Lower leg skin (tissue), 4 donors: ENCODE data around the gene DRC3. TPM values are rescaled to one million over a fixed set of nuclear protein-coding genes. Genes with fewer than 3 reads are reported as not detected.
"Not testable (repeated sequence)": the region's sequence is repeated elsewhere in the genome, so short reads cannot be mapped to it uniquely, and the experiment has no call there.

Experiments
- DNase-seq, 2 donors: peaks; one replicate each; pipeline ENCODE4 v3.0.0-alpha.2; 2019; ENCODE audit warnings: low spot score in 2 of 2
- H3K4me3 ChIP-seq: fragments of 200-600 bp; sonication (generic); 2 replicates; pipeline ENCODE4 v1.5.1; 2017; ENCODE audit warnings: mild to moderate bottlenecking, low read depth; ENCODE audit not compliant: poor library complexity, severe bottlenecking
- POLR2A ChIP-seq, 2 donors: fragments of 450-650 bp; IDR thresholded peaks; one replicate each; pipeline ENCODE4 v1.6.1; 2016 to 2017; ENCODE audit warnings: antibody characterized with exemption in 2 of 2, mild to moderate bottlenecking in 1 of 2, moderate library complexity in 1 of 2
- WGBS, 2 donors: methylation state at CpG; one replicate each; pipeline ENCODE4 v1.1.5; 2018; 5-methylcytosine and 5-hydroxymethylcytosine counted together
- intact Hi-C: fragments of 100-400 bp; cut with DNase I; formaldehyde crosslinking; loops from one replicate; pipeline ENCODE4 v1.15.0; 2023; ENCODE audit warnings: low total_unique reads
- total RNA-seq, 4 donors: library from RNA; depleted of rRNA; stranded (reverse); fragments of >200 nt; gene quantifications; one replicate each; pipeline ENCODE4 v1.1.0, GENCODE V29; 2016
- TF ChIP-seq, protein P1 (sequence below), 3 donors: fragments of 450-650 bp; IDR thresholded peaks; one replicate each; pipeline ENCODE4 v1.5.1; 2016; ENCODE audit warnings: antibody characterized with exemption in 3 of 3, mild to moderate bottlenecking in 3 of 3, moderate library complexity in 2 of 3

DRC3 gene
- total RNA-seq, 4 donors from 2014 or later: 0.93 to 6.4 (median 4.0) TPM

DNA sequence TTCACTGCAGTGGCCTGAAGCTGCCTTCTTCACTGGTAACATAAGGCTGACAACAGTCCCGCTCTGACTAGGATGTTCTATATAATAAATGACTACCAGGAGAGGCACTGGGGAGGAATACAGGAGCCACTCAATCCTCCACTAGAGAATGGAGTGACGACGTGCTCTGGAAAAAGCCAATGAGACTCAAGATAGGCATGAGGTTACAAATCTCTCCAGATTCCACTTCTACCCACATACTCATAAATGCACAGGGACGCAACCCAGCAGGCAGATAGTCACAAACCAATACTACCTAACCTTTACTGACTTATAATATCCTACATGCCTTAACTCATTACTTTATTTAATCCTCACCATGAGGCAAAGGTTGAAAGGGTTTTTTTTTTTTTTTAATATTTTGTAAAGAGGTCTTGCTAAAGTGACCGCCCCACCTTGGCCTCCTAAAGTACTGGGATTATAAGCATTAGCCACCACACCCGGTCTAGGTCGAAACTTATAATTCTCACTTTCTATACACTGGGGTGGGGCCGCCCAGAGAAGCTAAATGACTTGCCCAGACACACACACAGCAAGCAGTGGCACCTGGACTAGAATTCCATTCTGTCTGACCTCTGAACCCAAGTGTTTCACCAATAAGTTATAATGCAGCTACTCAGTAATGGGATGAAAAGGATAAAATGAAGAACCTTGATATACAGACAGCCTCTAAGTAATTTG lies 34.1 kb upstream of the DRC3 start:
- no peak overlapping the region for H3K4me3 ChIP-seq
- WGBS, 2 donors: 52 to 62% methylated on average over 8 of the region's 8 CpGs
- intact Hi-C loops: no loop called here
- TF ChIP-seq, protein P1, sequence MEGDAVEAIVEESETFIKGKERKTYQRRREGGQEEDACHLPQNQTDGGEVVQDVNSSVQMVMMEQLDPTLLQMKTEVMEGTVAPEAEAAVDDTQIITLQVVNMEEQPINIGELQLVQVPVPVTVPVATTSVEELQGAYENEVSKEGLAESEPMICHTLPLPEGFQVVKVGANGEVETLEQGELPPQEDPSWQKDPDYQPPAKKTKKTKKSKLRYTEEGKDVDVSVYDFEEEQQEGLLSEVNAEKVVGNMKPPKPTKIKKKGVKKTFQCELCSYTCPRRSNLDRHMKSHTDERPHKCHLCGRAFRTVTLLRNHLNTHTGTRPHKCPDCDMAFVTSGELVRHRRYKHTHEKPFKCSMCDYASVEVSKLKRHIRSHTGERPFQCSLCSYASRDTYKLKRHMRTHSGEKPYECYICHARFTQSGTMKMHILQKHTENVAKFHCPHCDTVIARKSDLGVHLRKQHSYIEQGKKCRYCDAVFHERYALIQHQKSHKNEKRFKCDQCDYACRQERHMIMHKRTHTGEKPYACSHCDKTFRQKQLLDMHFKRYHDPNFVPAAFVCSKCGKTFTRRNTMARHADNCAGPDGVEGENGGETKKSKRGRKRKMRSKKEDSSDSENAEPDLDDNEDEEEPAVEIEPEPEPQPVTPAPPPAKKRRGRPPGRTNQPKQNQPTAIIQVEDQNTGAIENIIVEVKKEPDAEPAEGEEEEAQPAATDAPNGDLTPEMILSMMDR (IDR thresholded peaks at IDR 0.05): no peak
- no peak for TF ChIP-seq POLR2A (IDR thresholded peaks at IDR 0.05)
- no peak for DNase-seq

DNA sequence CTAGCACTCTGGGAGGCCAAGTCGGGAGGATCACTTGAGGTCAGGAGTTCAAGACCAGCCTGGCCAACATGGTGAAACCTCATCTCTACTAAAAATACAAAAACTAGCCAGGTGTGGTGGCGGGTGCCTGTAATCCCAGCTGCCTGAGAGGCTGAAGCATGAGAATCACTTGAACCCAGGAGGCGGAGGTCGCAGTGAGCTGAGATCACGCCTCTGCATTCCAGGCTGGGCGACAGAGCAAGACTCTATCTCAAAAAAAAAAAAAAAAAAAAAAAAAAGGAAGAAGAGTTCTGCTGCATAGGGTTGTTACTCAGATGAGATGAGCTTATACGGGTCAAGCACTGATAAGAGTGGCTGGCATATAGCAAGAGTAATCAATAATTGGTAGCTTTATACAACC lies 32.7 kb upstream of the DRC3 start:
- DNase-seq, H3K4me3 ChIP-seq, intact Hi-C loops: not testable (repeated sequence)
- 89 to 90% methylated on average over 7 of the region's 7 CpGs for WGBS, 2 donors

DNA sequence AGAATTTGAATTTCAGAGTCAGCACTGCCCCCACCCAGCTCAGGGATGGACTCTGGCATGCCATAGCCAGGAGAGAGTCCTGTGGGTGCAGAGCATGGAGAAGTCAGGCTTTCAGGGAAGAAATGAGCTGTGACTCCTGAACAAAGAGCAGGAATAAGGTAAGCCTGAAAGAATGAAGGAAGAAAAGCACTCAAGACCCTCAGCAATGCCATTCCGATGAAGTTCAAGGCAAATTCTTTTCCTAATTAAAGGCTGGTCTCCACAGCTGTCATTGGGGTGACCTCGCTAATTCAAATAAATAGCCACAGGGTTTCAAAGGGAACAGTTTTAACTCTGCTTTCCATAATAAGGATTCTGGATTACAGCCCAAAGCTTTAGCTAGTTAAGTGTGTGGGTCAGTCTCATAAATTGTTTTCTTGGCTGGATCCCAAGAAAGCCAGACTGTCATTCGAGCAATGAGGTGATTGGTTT lies 32.2 kb upstream of the DRC3 start:
- TF ChIP-seq, protein P1 (IDR thresholded peaks at IDR 0.05): no peak
- TF ChIP-seq POLR2A (IDR thresholded peaks at IDR 0.05): no peak
- intact Hi-C loops: no loop called here
- no peak overlapping the region for H3K4me3 ChIP-seq
- 53 to 60% methylated on average over 3 of the region's 3 CpGs for WGBS, 2 donors
- no peak for DNase-seq

DNA sequence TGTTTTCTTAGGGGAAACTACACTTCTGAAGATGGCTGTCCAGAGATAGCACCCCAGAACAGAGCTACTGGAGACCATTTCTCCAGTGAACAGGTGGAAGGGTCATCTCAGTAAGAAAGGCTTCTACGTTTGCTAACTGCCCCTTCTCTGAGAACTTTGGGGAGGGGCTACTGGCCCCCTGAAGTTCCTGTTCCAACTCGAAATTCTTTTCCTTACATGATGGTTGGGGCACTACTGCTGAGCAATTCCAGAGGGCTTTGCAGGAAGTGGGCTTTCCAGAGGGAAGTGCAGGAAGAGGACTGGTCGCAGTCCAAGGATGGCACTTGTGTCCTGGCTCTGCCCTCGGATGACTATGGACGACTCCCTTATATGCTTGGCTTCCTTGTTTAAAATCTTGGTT lies 31.6 kb upstream of the DRC3 start:
- no peak for DNase-seq
- intact Hi-C loops: no loop called here
- 47 to 65% methylated on average over 5 of the region's 5 CpGs for WGBS, 2 donors
- TF ChIP-seq, protein P1 (IDR thresholded peaks at IDR 0.05): no peak
- TF ChIP-seq POLR2A (IDR thresholded peaks at IDR 0.05): no peak
- no peak overlapping the region for H3K4me3 ChIP-seq

DNA sequence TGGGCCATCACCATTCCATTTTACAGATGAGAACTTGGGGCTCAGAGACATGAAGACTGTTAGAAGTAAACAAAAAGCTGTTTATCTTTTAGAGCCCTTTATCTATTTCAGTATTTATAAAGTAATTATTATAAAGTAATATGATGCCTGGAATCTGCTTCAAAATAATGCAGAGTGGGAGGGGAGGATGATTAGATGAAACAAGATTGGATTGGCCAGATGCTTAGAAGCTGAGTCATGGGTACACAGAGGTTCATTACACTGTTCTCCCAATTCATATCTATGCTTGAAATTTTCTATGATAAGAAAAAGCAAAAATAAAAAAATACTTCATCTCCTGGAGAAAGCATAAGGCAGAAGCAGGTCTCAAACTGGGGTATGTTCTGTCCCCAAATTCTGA lies 29.8 kb upstream of the DRC3 start:
- DNase-seq: no peak
- intact Hi-C loops: no loop called here
- no peak overlapping the region for H3K4me3 ChIP-seq
- TF ChIP-seq, protein P1 (IDR thresholded peaks at IDR 0.05): no peak
- no peak for TF ChIP-seq POLR2A (IDR thresholded peaks at IDR 0.05)

DNA sequence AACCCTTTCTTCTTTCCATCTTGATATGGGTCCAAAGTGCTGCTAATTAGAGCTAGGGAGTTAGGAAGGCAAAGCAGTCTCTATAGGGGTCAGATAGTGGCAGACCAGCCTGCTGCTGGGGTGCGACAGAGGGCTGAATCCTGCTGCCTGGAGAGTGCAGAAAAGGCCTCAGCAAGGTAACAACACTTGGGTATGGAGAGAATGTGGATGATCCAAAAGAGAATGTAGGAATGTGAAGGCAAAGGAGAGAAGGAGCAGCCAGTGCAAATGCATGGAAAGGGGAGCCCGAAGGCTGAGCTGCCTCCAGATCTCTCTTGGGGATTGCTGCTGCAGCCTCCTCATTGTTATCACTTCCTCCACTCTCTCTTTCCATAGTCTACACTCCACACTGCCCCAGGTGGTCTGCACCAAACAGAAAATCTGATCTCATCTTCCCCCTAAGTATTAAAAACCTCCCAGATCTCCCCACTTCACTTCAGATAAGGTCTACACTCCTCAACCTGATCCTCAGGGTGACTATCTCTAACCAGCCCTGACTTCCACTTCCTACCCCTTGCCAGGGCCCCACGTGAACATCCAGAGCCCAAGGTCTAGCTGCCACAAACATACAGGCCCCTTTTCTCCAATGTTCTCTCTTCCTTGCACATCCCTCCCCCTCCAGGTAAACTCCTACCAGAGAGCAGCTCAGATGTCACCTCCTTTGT lies 29.2 kb upstream of the DRC3 start:
- no peak for TF ChIP-seq POLR2A (IDR thresholded peaks at IDR 0.05)
- TF ChIP-seq, protein P1 (IDR thresholded peaks at IDR 0.05): no peak
- no peak overlapping the region for H3K4me3 ChIP-seq
- no peak for DNase-seq
- intact Hi-C loops: no loop called here
- 61 to 67% methylated on average over 3 of the region's 3 CpGs for whole genome bisulfite sequencing, 2 donors
